HepG2 (cell line): ENCODE data around the gene CSNK1A1. TPM values are rescaled to one million over a fixed set of nuclear protein-coding genes. Genes with fewer than 3 reads are reported as not detected.

Experiments
- ATF6 ChIP-seq: sonication (generic); formaldehyde crosslinking; conservative IDR thresholded peaks from 2 replicates; pipeline ENCODE4 v1.4.0; 2020; ENCODE audit warnings: missing genetic modification reagents
- BRD4 ChIP-seq: sonication (generic); formaldehyde crosslinking; IDR thresholded peaks from 2 replicates; pipeline ENCODE4 v1.4.0; 2020; ENCODE audit warnings: missing genetic modification reagents
- CENPX ChIP-seq: sonication (generic); formaldehyde crosslinking; IDR thresholded peaks from 2 replicates; pipeline ENCODE4 v1.9.0; 2021; ENCODE audit warnings: mild to moderate bottlenecking, missing genetic modification reagents, moderate library complexity
- DMAP1 ChIP-seq: IDR thresholded peaks from 2 replicates; pipeline ENCODE4 v1.6.1; 2016
- EHMT2 ChIP-seq: fragments of 200-600 bp; sonication (generic); IDR thresholded peaks from 2 replicates; pipeline ENCODE4 v1.7.0; 2017; ENCODE audit warnings: antibody characterized with exemption, low read depth, low read length, borderline replicate concordance
- IRF2 ChIP-seq: IDR thresholded peaks from 2 replicates; pipeline ENCODE4 v1.6.1; 2018; ENCODE audit warnings: missing genetic modification reagents, missing compliant biosample characterization
- MYC ChIP-seq: sonication (generic); formaldehyde crosslinking; IDR thresholded peaks from 2 replicates; pipeline ENCODE4 v1.9.0; 2021; ENCODE audit warnings: missing genetic modification reagents, borderline replicate concordance
- NFAT5 ChIP-seq: sonication (generic); formaldehyde crosslinking; IDR thresholded peaks from 2 replicates; pipeline ENCODE4 v1.4.0; 2020; ENCODE audit warnings: missing genetic modification reagents
- PHB2 ChIP-seq: fragments of 450-650 bp; IDR thresholded peaks from 2 replicates; pipeline ENCODE4 v1.6.1; 2018; ENCODE audit not compliant: partially characterized antibody
- PHF21A ChIP-seq: sonication (generic); formaldehyde crosslinking; IDR thresholded peaks from 2 replicates; pipeline ENCODE4 v1.5.0; 2020; ENCODE audit warnings: mild to moderate bottlenecking, missing genetic modification reagents
- POLR2A ChIP-seq, 2 experiments: IDR thresholded peaks; 2 replicates each; pipeline ENCODE4 v1.6.1; 2011; ENCODE audit warnings: low read depth in 2 of 2, low read length in 2 of 2, mild to moderate bottlenecking in 1 of 2, moderate library complexity in 1 of 2; ENCODE audit not compliant: insufficient read depth in 1 of 2
- RARG ChIP-seq: sonication (generic); formaldehyde crosslinking; IDR thresholded peaks from 2 replicates; pipeline ENCODE4 v1.4.0; 2020; ENCODE audit warnings: low read depth, mild to moderate bottlenecking, missing genetic modification reagents
- SNAI1 ChIP-seq: sonication (generic); formaldehyde crosslinking; IDR thresholded peaks from 2 replicates; pipeline ENCODE4 v1.5.0; 2020; ENCODE audit warnings: mild to moderate bottlenecking, missing genetic modification reagents, borderline replicate concordance
- TBL1XR1 ChIP-seq: fragments of 150-350 bp; IDR thresholded peaks from 2 replicates; pipeline ENCODE4 v1.6.1; 2014; ENCODE audit warnings: borderline replicate concordance, low read length; ENCODE audit not compliant: partially characterized antibody
- ZBTB37 ChIP-seq: sonication (generic); formaldehyde crosslinking; IDR thresholded peaks from 2 replicates; pipeline ENCODE4 v1.4.0; 2020; ENCODE audit warnings: mild to moderate bottlenecking, missing genetic modification reagents
- ZBTB7A ChIP-seq: sonication (generic); formaldehyde crosslinking; IDR thresholded peaks from 2 replicates; pipeline ENCODE4 v1.8.0; 2022; ENCODE audit warnings: mild to moderate bottlenecking, missing genetic modification reagents
- ZC3H4 ChIP-seq: sonication (generic); formaldehyde crosslinking; IDR thresholded peaks from 2 replicates; pipeline ENCODE4 v1.4.0; 2020; ENCODE audit warnings: missing genetic modification reagents, borderline replicate concordance
- ZFX ChIP-seq: sonication (generic); formaldehyde crosslinking; IDR thresholded peaks from 2 replicates; pipeline ENCODE4 v1.4.0; 2020; ENCODE audit warnings: mild to moderate bottlenecking, low read depth, missing genetic modification reagents, moderate library complexity
- ZFYVE20 ChIP-seq: sonication (generic); formaldehyde crosslinking; IDR thresholded peaks from 2 replicates; pipeline ENCODE4 v1.8.0; 2023; ENCODE audit warnings: low read depth, mild to moderate bottlenecking, moderate library complexity, missing genetic modification reagents, borderline replicate concordance
- ZNF263 ChIP-seq: sonication (generic); formaldehyde crosslinking; IDR thresholded peaks from 2 replicates; pipeline ENCODE4 v1.4.0; 2020; ENCODE audit warnings: missing genetic modification reagents
- ZNF558 ChIP-seq: sonication (generic); formaldehyde crosslinking; IDR thresholded peaks from 2 replicates; pipeline ENCODE4 v1.9.0; 2022; ENCODE audit warnings: mild to moderate bottlenecking, missing genetic modification reagents, borderline replicate concordance
- ZNF766 ChIP-seq: sonication (generic); formaldehyde crosslinking; IDR thresholded peaks from 2 replicates; pipeline ENCODE4 v1.5.0; 2020; ENCODE audit warnings: missing genetic modification reagents, borderline replicate concordance
- polyA plus RNA-seq, 8 experiments: library from polyadenylated mRNA; depleted of rRNA in 3 of 8; stranded (reverse) in 7 of 8; unstranded in 1 of 8; fragments of >200 nt; fragmentation: Illumina TruSeq in 4 of 8; extraction: Trizol in 4 of 8; gene quantifications; 2 replicates each; pipeline versions ENCODE4 v1.2.1 to v1.2.3, GENCODE V29; 2011 to 2016; ENCODE audit warnings: low read depth in 4 of 8, missing spikeins in 1 of 8, mixed read lengths in 1 of 8; ENCODE audit not compliant: insufficient read depth in 1 of 8
- total RNA-seq, 5 experiments: library from RNA; depleted of rRNA; stranded (reverse); fragments of >200 nt; fragmentation: Illumina TruSeq; extraction: Trizol; gene quantifications; 2 replicates each; pipeline ENCODE4 v1.2.3, GENCODE V29; 2016; ENCODE audit warnings: low read depth in 1 of 5

The CSNK1A1 gene
- total and polyA plus RNA-seq, 2 of the 13 experiments (the other 11 are each of a cell fraction or from before 2014, with no cell fraction given) = 89.0 to 149 TPM

GRCh38 chr5:149455889-149456409, 95.3 kb downstream of the CSNK1A1 start (continued):
- TF ChIP-seq NFAT5 (CRISPR knock-in tag) (no peak), ZFYVE20 (no peak), ZBTB37 (CRISPR knock-in tag) (no peak), ZFX (CRISPR knock-in tag) (peak; percentile 65; the same call in 1 of the 2 replicates), ZBTB7A (CRISPR knock-in tag) (0 out of 2 replicates have a peak, but pooled peaks have one; percentile 53), ZNF558 (CRISPR knock-in tag) (no peak), EHMT2 (no peak), POLR2A (IDR thresholded peaks at IDR 0.05; ENCODE audit: insufficient read depth in 1 of 2, low read depth in 2 of 2, low read length in 2 of 2) (0 out of 4 replicates have a peak, but pooled peaks of 1 of the 2 experiments have one; percentile 20), ZNF263 (CRISPR knock-in tag) (peak; percentile 69), ZC3H4 (CRISPR knock-in tag) (no peak), IRF2 (CRISPR knock-in tag) (no peak), ATF6 (CRISPR knock-in tag) (no peak), CENPX (CRISPR knock-in tag) (no peak), RARG (CRISPR knock-in tag) (no peak), ZNF766 (no peak), MYC (CRISPR knock-in tag) (no peak), DMAP1 (CRISPR knock-in tag) (0 out of 2 replicates have a peak, but pooled peaks have one; percentile 28), TBL1XR1 (no peak), PHF21A (CRISPR knock-in tag) (peak; percentile 26; the same call in 1 of the 2 replicates), PHB2 (no peak), BRD4 (CRISPR knock-in tag) (0 out of 2 replicates have a peak, but pooled peaks have one; percentile 35), SNAI1 (CRISPR knock-in tag) (no peak)
